Activated CD4-positive, alpha-beta memory T cell treated with anti-CD3 and anti-CD28 coated beads for 36 hours (primary cell): Measurements from ENCODE around the gene CCDC116. TPM values are rescaled to one million over a fixed set of nuclear protein-coding genes. Genes with fewer than 3 reads are reported as not detected.
"Not testable (repeated sequence)": the region's sequence is repeated elsewhere in the genome, so short reads cannot be mapped to it uniquely, and the experiment has no call there.

Experiments used
- CTCF ChIA-PET: fragments of 350-600 bp; sonication (Branson Sonifier 250); formaldehyde crosslinking; loops from one replicate; lab custom pipeline; 2021; ENCODE audit warnings: antibody characterized with exemption, inconsistent platforms; lab: Charles Lee
- POLR2A ChIA-PET: fragments of 350-600 bp; sonication (Branson Sonifier 250); formaldehyde crosslinking; loops from one replicate; lab custom pipeline; 2021; ENCODE audit warnings: antibody characterized with exemption; lab: Charles Lee
- DNase-seq: peaks from one replicate; pipeline ENCODE4 v3.0.0-alpha.2; 2020
- H3K27ac Mint-ChIP-seq: one replicate; pipeline ENCODE4 v1.8.0; 2021; ENCODE audit warnings: mixed read lengths
- H3K27me3 Mint-ChIP-seq: one replicate; pipeline ENCODE4 v1.8.0; 2021; ENCODE audit warnings: mixed read lengths
- H3K36me3 Mint-ChIP-seq: one replicate; pipeline ENCODE4 v1.8.0; 2021; ENCODE audit warnings: mixed read lengths
- H3K4me1 Mint-ChIP-seq: one replicate; pipeline ENCODE4 v1.8.0; 2021; ENCODE audit warnings: low read depth, mixed read lengths
- H3K4me3 Mint-ChIP-seq: one replicate; pipeline ENCODE4 v1.8.0; 2021; ENCODE audit warnings: mild to moderate bottlenecking, mixed read lengths
- H3K9me3 Mint-ChIP-seq: one replicate; pipeline ENCODE4 v1.8.0; 2021; ENCODE audit warnings: mixed read lengths
- intact Hi-C: fragments of 100-400 bp; cut with micrococcal nuclease; formaldehyde crosslinking; loops from one replicate; pipeline ENCODE4 v1.15.1; 2023
- total RNA-seq, 2 experiments: library from RNA; stranded (reverse); gene quantifications; one replicate each; pipeline ENCODE4 v1.2.3, GENCODE V29; 2021

Gene CCDC116
- total RNA-seq, 2 experiments from 2014 or later = 0.27 to 0.31 TPM

DNA sequence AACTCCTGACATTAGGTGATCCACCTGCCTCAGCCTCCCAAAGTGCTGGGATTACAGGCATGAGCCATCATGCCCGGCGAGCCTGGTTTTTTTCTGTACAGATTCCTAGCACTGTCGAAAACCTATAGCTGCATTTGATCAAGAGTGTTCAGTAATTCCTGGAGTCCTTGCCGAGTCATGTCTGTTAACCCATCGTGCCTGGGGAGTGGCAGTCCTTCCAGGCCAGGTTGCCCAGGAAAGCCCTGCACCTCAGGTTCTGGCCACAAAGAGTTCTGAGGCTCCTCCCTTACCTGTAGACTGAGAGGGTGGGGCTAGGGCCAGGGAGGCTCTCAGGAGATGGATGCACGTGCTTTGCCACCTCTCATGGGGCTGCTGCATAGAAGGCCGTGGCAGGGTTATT lies 19.7 kb upstream of the CCDC116 start:
- intact Hi-C loops = no loop called here
- peaks cover 27% of the 10 kb centered on the region for H3K4me1 Mint-ChIP-seq
- POLR2A ChIA-PET = no interaction called here
- H3K9me3 Mint-ChIP-seq = no peaks in the 10 kb centered on the region
- no peaks in the 10 kb centered on the region for H3K27me3 Mint-ChIP-seq
- no peak overlapping the region for H3K27ac Mint-ChIP-seq
- peaks cover 24% of the 10 kb centered on the region for H3K36me3 Mint-ChIP-seq
- no peak overlapping the region for H3K4me3 Mint-ChIP-seq
- CTCF ChIA-PET = interaction anchor here (0.7 to 1.4 kb wide), 2 partner anchors 9 to 34 kb away, joined by 3 read pairs; no protein-coding TSS in a partner anchor
- no peak for DNase-seq

DNA sequence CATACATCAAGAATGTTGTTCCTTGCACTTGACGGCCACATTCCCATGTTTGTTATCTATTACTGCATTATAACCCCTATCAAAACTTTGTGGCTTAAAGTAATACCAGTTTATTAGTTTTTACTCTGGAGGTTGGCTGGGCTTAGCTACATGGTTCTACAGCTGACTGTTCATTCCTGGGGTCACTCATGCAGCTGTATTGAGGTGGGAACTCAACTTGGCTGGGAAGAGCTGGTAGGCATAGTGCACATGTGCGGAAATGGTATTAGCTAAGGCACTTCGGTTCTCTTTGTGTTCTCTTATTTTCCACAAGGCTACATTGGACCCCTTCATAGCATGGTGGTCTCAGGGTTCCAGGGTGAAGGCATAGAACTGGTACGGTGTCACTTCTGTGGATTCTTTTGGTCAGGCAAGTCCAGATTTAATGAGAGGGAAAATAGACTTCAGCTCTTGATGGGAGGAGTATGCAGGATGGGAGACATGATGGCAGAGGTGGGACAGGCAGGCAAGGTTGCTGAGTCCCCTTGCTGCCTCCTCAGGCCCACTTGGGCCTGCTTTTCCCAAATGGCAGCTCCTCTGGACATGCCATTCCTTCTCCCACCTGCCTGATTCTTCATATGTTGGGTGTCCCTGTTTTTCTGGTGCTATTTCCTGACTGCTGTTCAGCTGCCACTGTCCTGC lies 18.9 kb upstream of the CCDC116 start:
- ChIA-PET CTCF (interaction anchor here (0.7 to 1.6 kb wide), 5 partner anchors 9 to 33 kb away, joined by 3 to 5 read pairs (median 3); no protein-coding TSS in a partner anchor), POLR2A (no interaction called here)
- no peak for DNase-seq
- no peaks in the 10 kb centered on the region for H3K27me3 Mint-ChIP-seq
- no peaks in the 10 kb centered on the region for H3K9me3 Mint-ChIP-seq
- H3K4me1 Mint-ChIP-seq = peaks cover 22% of the 10 kb centered on the region
- H3K4me3 Mint-ChIP-seq = no peak overlapping the region
- intact Hi-C loops = no loop called here
- H3K27ac Mint-ChIP-seq = peak overlapping the region; percentile 65
- peaks cover 24% of the 10 kb centered on the region for H3K36me3 Mint-ChIP-seq

DNA sequence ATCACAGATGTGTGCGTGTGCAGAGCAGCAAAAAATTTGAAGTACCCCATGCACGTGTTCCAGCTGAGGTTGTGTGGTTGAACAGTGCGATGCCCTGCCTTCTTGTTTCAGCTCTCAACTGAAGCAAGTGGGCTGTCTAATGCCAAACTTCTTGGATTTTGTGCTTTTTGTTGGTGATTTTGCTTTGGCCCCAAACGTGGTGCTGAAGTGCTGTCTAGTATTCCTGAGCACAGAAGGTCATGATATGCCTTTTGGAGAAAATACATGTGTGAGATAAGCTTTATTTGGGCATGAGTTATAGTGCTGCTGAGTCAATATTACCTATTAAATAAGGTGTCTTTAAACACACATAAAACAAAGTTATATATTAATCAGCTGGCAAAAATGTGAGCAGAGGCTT lies 16.8 kb upstream of the CCDC116 start:
- Mint-ChIP-seq H3K36me3 (peaks cover 24% of the 10 kb centered on the region), H3K4me1 (peaks cover 24% of the 10 kb centered on the region), H3K9me3 (no peaks in the 10 kb centered on the region), H3K27me3 (no peaks in the 10 kb centered on the region), H3K4me3 (no peak overlapping the region), H3K27ac (peak overlapping the region; percentile 21)
- POLR2A ChIA-PET = no interaction called here
- CTCF ChIA-PET = interaction anchor here (0.8 to 2.6 kb wide), 4 partner anchors 12 to 31 kb away, joined by 3 to 14 read pairs (median 4); partner anchors contain the start of gene YDJC
- no peak for DNase-seq
- intact Hi-C loops = no loop called here

DNA sequence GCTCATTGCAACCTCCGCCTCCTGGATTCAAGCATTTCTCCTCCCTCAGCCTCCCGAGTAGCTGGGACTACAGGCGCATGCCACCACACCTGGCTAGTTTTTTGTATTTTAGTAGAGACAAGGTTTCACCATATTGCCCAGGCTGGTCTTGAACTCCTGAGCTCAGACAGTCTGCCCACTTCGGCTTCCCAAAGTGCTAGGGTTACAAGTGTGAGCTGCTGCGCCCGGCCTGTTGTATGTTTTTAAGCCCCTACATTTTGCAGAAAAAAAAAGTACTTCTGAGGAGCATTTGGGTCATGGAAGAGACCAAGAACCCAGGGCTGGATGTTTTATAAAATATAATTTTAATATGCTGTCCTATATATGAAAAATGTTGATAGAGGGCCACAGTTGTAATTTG lies 15.2 kb upstream of the CCDC116 start:
- H3K27ac Mint-ChIP-seq, H3K9me3 Mint-ChIP-seq, H3K27me3 Mint-ChIP-seq, POLR2A ChIA-PET, intact Hi-C loops, DNase-seq, H3K4me3 Mint-ChIP-seq: not testable (repeated sequence)
- Mint-ChIP-seq H3K36me3 (peaks cover 22% of the 10 kb centered on the region), H3K4me1 (peaks cover 19% of the 10 kb centered on the region)
- CTCF ChIA-PET = interaction anchor here (1.3 to 2.6 kb wide), 3 partner anchors 13 to 26 kb away, joined by 3 to 14 read pairs (median 6); partner anchors contain the start of gene YDJC

DNA sequence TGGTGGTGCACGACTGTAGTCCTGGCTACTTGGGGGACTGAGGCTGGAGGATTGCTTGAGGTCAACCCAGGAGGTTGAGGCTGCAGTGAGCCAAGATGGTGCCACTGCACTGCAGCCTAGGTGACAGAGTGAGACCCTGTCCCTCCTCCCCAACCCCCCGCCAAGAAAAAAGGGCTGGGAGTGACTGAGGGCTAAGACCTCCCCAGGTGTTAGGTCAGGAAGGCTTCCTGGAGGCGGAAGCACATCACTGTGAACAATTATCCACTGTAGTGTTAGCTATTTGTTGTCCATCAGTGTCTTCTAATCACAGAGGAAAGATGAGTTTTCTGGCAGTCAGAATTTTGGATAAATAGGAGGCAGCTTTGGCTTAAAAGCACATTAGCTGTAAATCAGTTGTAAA lies 11.5 kb upstream of the CCDC116 start:
- Mint-ChIP-seq H3K4me1 (peaks cover 7% of the 10 kb centered on the region), H3K27me3 (no peaks in the 10 kb centered on the region), H3K27ac (peak overlapping the region; percentile 42), H3K36me3 (peaks cover 5% of the 10 kb centered on the region), H3K4me3 (no peak overlapping the region), H3K9me3 (no peaks in the 10 kb centered on the region)
- intact Hi-C loops = no loop called here
- no peak for DNase-seq
- ChIA-PET CTCF (interaction anchor here (1.1 kb wide), 1 partner anchor 8 kb away, joined by 3 read pairs; the partner anchor contains the start of gene YDJC), POLR2A (no interaction called here)

DNA sequence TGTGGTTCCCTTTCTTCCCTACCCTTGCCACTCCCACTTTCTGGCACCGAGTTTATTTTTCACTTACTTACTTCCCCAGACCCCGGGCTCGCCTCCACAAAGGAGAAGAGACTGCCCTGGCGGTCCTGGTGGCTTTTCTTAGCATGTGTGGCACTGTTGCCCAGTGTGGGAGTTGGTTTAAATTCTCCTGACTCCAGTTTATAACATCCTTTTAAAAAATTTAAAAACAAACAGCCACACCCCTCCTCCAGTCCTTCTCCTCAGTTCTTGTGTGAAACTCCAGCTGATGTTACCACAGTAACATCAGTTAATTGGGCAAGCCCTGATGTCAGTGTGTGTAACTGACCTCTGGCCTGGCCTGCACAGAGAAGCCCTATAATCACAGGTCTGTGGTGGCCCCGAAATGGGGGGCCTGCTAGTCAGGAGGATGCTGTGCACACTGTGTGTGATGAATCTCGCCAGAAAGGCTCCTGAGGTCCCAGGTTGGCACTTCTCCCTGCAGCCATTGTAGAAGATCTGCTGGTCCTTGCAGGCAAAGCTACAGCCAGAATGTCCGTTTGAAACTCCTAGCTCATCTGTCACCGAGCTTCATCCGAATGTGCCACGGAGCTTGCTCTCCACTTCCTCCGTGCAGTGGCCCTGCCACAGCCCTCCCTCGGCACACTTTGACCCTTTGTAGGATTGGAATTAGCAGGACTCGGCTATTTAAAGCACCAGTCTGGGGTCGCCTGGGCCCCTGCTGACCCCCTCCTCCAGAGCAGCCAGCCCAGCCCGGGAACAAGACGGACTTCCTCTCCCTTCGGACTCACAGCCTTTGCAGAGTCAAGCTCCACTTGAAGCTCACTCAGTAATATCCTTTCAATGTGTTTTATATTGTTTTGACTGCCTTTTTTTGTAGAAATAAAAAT lies 10.3 kb upstream of the CCDC116 start:
- intact Hi-C loops = no loop called here
- Mint-ChIP-seq H3K4me3 (no peak overlapping the region), H3K27ac (peak overlapping the region; percentile 28), H3K4me1 (peaks cover 15% of the 10 kb centered on the region), H3K9me3 (no peaks in the 10 kb centered on the region), H3K36me3 (peaks cover 11% of the 10 kb centered on the region), H3K27me3 (no peaks in the 10 kb centered on the region)
- POLR2A ChIA-PET = no interaction called here
- no peak for DNase-seq
- CTCF ChIA-PET = interaction anchor here (1.0 to 2.9 kb wide), 7 partner anchors 12 to 141 kb away, joined by 3 to 15 read pairs (median 6); partner anchors contain the start of gene SDF2L1

DNA sequence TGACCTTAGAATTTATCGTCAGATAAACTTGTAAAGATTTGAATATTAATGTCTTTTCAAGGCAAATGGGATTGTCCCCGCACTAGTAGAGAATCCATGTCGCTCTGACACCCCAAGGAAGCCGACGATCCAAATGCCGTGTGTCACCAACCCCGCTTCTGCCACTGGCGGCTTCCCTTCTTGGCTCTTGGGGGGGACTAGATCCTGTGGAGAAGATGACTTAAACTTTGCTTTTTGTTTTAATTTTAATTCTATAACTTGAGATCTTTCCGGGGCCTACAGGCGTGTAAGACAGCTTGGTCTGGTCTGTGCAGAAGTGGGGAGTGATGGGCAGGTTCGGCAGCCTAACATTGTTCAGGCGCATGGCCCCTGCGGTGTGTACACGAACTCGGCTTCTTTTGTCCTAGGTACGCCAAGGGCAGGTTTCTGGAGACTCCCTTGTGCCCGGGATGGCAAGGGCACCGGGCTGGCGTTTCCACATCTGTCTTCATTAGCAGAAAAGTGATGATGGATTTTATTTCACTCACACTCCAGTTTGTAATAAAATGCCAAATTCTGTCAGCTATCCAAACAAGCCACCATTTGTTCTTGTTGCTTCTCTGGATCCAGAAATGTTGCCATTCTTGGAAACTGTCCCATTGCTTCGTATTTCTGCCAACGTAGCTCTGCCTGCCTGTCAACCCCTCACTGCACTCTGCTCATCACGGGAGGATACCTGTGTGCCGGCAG lies 9.5 kb upstream of the CCDC116 start:
- ChIA-PET POLR2A (no interaction called here), CTCF (interaction anchor here (0.6 to 2.9 kb wide), 11 partner anchors 9 to 140 kb away, joined by 3 to 15 read pairs (median 5); partner anchors contain the start of gene SDF2L1)
- no peak overlapping the region for H3K4me3 Mint-ChIP-seq
- intact Hi-C loops = no loop called here
- H3K27me3 Mint-ChIP-seq = no peaks in the 10 kb centered on the region
- peaks cover 22% of the 10 kb centered on the region for H3K4me1 Mint-ChIP-seq
- H3K36me3 Mint-ChIP-seq = peaks cover 19% of the 10 kb centered on the region
- H3K9me3 Mint-ChIP-seq = no peaks in the 10 kb centered on the region
- DNase-seq = no peak
- H3K27ac Mint-ChIP-seq = peak overlapping the region; percentile 28

DNA sequence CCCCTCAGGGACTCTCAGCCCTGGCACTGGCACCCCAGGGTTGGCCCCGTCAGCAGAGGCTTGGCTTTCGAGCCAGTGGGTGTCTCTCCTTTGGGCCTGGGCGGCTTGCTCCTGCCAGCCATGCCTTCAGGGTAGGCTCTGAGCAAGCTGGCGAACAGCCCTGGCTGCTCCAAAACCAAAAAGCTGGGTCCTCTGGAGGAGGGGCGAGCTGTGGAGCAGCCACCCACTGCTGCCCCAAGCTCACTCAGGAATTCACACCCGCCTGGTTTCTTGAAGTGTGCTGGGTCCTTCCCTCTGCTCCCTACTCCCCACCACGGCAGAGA lies 9.0 kb upstream of the CCDC116 start:
- Mint-ChIP-seq H3K4me3 (no peak overlapping the region), H3K27me3 (no peaks in the 10 kb centered on the region), H3K4me1 (peaks cover 26% of the 10 kb centered on the region), H3K9me3 (no peaks in the 10 kb centered on the region), H3K36me3 (peaks cover 22% of the 10 kb centered on the region), H3K27ac (peak overlapping the region; percentile 2)
- intact Hi-C loops = no loop called here
- ChIA-PET CTCF (interaction anchor here (0.7 to 2.9 kb wide), 8 partner anchors 10 to 51 kb away, joined by 3 to 15 read pairs (median 6); partner anchors contain the start of gene SDF2L1), POLR2A (no interaction called here)
- no peak for DNase-seq

DNA sequence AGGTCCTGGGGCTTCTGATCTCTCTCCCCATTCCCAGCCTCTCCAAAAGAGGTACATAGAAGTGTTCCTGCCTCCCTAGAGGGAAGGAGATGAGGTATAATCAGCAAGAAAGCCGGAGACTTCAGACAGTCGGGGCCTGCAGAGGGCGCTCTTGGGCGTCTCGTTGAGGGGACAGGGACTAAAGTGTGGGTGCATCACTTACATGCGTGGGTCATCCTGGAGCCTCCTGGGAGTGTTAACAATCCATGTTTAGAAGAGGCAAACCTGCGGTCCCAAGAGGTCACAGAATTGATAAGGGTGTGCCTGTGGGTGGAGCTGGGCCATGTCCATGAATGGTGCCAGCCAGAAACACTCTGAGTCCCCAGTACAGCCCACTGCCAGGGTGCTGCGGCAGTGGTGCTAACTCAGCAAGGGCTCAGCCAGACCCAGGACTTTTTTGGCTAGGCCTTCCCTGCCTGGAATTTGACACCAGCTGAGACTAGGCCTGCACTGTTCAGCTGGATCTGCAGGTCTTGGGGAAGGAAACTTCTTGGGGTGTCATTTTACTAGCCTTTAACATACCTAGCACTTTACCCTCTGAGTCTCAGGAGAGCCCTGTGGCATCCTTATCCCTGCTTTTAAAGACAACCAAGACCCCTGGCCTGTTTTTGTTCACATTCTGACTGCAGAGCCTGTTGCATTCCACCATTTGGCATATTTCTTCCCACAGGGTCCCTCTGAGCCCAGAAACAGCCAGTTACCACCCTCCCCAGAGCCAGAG lies 8.3 kb upstream of the CCDC116 start:
- Mint-ChIP-seq H3K9me3 (no peaks in the 10 kb centered on the region), H3K27ac (peak overlapping the region; percentile 31), H3K36me3 (peaks cover 25% of the 10 kb centered on the region), H3K27me3 (no peaks in the 10 kb centered on the region), H3K4me3 (no peak overlapping the region), H3K4me1 (peaks cover 27% of the 10 kb centered on the region)
- ChIA-PET CTCF (interaction anchor here (0.6 to 2.9 kb wide), 6 partner anchors 18 to 52 kb away, joined by 3 to 15 read pairs (median 6); partner anchors contain the start of gene SDF2L1), POLR2A (no interaction called here)
- intact Hi-C loops = no loop called here
- peak; percentile 60 for DNase-seq

DNA sequence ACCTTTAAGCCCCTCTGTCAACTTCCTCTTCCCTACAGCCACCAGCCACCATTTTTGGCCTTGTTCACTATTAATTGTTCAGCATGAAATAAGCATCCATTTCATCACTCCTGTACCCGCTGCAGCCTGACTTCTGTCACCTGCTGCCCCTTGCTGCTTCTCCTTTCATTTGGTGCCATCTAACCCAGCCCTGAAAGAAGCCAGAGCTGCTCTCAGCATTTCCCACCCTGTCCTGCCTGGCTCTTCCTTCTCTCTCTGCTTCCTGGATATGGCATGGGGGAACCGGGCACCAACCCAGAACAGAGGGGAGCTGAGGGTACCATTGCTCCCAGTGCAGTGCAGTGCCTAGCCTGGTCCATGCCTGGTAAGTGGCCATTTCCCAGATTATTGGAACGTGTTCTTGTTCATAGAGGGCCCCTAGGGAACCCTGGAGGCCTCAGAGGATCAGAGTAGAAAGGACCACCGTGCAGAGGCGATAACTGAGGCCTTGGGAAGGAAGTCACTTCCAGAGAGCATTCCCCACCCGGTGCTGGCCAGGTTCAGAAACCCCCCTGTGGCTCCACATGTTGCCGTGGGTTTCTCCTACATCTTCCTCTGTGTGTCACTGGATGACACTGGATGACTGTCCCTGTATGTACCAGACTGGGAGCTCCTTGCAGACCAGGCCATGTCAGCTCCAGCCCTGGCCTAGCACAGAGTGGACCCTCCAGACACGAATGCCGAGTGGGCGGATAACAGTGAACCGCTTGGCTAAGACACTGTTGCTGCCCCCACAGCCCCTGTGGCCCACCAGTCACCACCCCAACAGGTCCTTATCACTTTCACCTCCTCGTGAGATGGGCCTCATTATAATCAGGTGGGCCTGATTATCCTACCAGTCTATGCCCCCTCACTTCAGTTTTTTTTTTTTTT lies 7.4 kb upstream of the CCDC116 start:
- no peak overlapping the region for H3K4me3 Mint-ChIP-seq
- POLR2A ChIA-PET = interaction anchor here (1.5 kb wide), 1 partner anchor 17 kb away, joined by 3 read pairs; the partner anchor contains the start of gene SDF2L1
- intact Hi-C loops = loop anchor here (5.0 kb wide), 1 partner anchor 38 kb away; no protein-coding TSS in a partner anchor

More for the DNA sequence above, 7.4 kb upstream of the CCDC116 start:
- CTCF ChIA-PET = interaction anchor here (0.6 to 2.9 kb wide), 5 partner anchors 17 to 52 kb away, joined by 3 to 15 read pairs (median 4); partner anchors contain the start of gene SDF2L1
- H3K27ac Mint-ChIP-seq = peak overlapping the region; percentile 31
- no peaks in the 10 kb centered on the region for H3K27me3 Mint-ChIP-seq
- no peaks in the 10 kb centered on the region for H3K9me3 Mint-ChIP-seq
- DNase-seq = no peak
- peaks cover 26% of the 10 kb centered on the region for H3K4me1 Mint-ChIP-seq
- peaks cover 26% of the 10 kb centered on the region for H3K36me3 Mint-ChIP-seq
